Prostate gland (tissue), 2 donors: ENCODE data around the gene NEU2. TPM values are rescaled to one million over a fixed set of nuclear protein-coding genes. Genes with fewer than 3 reads are reported as not detected.

ENCODE experiments used
- DNase-seq: peaks from one replicate; pipeline ENCODE4 v3.0.0-alpha.2; 2019; ENCODE audit warnings: low spot score
- H3K27ac ChIP-seq, 2 donors: fragments of 200-600 bp; sonication (generic); 2 replicates each; pipeline ENCODE4 v1.5.1; 2017 to 2019
- H3K27me3 ChIP-seq: fragments of 200-600 bp; sonication (generic); replicated peaks from 2 replicates; pipeline ENCODE4 v1.5.1; 2019; ENCODE audit not compliant: insufficient read depth
- H3K36me3 ChIP-seq, 2 donors: fragments of 200-600 bp; sonication (generic); 1 replicate in 1 of 2; 2 replicates in 1 of 2; pipeline versions ENCODE4 v1.5.1 to v1.8.1; 2017 to 2019
- H3K4me1 ChIP-seq: fragments of 200-600 bp; sonication (generic); replicated peaks from 2 replicates; pipeline ENCODE4 v1.5.1; 2019
- H3K4me3 ChIP-seq, 2 donors: fragments of 200-600 bp; sonication (generic); 2 replicates each; pipeline ENCODE4 v1.5.1; 2017 to 2019
- H3K9me3 ChIP-seq: fragments of 200-600 bp; sonication (generic); 2 replicates; pipeline ENCODE4 v1.5.1; 2017
- CTCF ChIP-seq, 4 experiments: fragments of 200-600 bp in 2 of 4; fragments of 450-650 bp in 2 of 4; sonication (generic) in 2 of 4; IDR thresholded peaks; 1 replicate in 3 of 4; 2 replicates in 1 of 4; pipeline ENCODE4 v1.5.1; 2016 to 2019; ENCODE audit warnings: antibody characterized with exemption in 4 of 4, mild to moderate bottlenecking in 2 of 4, moderate library complexity in 2 of 4
- POLR2A ChIP-seq: fragments of 450-650 bp; IDR thresholded peaks from one replicate; pipeline ENCODE4 v1.6.1; 2016; ENCODE audit warnings: antibody characterized with exemption, mild to moderate bottlenecking
- POLR2AphosphoS5 ChIP-seq: sonication (generic); formaldehyde crosslinking; IDR thresholded peaks from one replicate; pipeline ENCODE4 v1.6.1; 2017; ENCODE audit warnings: antibody characterized with exemption
- WGBS: methylation state at CpG from one replicate; pipeline ENCODE4 v1.1.5; 2018; 5-methylcytosine and 5-hydroxymethylcytosine counted together
- intact Hi-C: fragments of 100-400 bp; cut with DNase I; formaldehyde crosslinking; loops from one replicate; pipeline ENCODE4 v1.14.2; 2022
- total RNA-seq, 2 donors: library from RNA; depleted of rRNA; stranded (reverse); fragments of >200 nt; gene quantifications; one replicate each; pipeline ENCODE4 v1.1.0, GENCODE V29; 2016

The NEU2 gene
- total RNA-seq, 2 donors from 2014 or later = not detected

- intact Hi-C loops = no loop called here
- Histone ChIP-seq H3K27me3 (no peaks in the 10 kb centered on the region), H3K4me3 (no peak overlapping the region), H3K27ac (no peak overlapping the region), H3K9me3 (no peaks in the 10 kb centered on the region), H3K36me3 (no peaks in the 10 kb centered on the region), H3K4me1 (no peaks in the 10 kb centered on the region)
- TF ChIP-seq CTCF (IDR thresholded peaks at IDR 0.05) = no peak
- 74% methylated on average over 8 of the region's 8 CpGs for WGBS
- no peak for DNase-seq
These were observed 10.7 kb upstream of the NEU2 start for GRCh38 chr2:233021771-233022170.

- no peaks in the 10 kb centered on the region for H3K9me3 ChIP-seq
- H3K27me3 ChIP-seq = no peaks in the 10 kb centered on the region
- H3K4me1 ChIP-seq = no peaks in the 10 kb centered on the region
- intact Hi-C loops = no loop called here
- no peak overlapping the region for H3K27ac ChIP-seq
- DNase-seq = no peak
- 85% methylated on average over 8 of the region's 8 CpGs for WGBS
- TF ChIP-seq POLR2A = no peak
- TF ChIP-seq CTCF (IDR thresholded peaks at IDR 0.05) = no peak
- no peak for TF ChIP-seq POLR2AphosphoS5
- no peaks in the 10 kb centered on the region for H3K36me3 ChIP-seq
- no peak overlapping the region for H3K4me3 ChIP-seq
These were observed 9.9 kb upstream of the NEU2 start for GRCh38 chr2:233022561-233022960.

GRCh38 chr2:233023007-233023760 lies 9.3 kb upstream of the NEU2 start:
- no peak for DNase-seq
- Histone ChIP-seq H3K27ac (no peak overlapping the region), H3K4me1 (no peaks in the 10 kb centered on the region), H3K27me3 (no peaks in the 10 kb centered on the region), H3K9me3 (no peaks in the 10 kb centered on the region), H3K4me3 (no peak overlapping the region), H3K36me3 (no peaks in the 10 kb centered on the region)
- intact Hi-C loops = no loop called here
- TF ChIP-seq CTCF (IDR thresholded peaks at IDR 0.05) (no peak), POLR2A (no peak), POLR2AphosphoS5 (no peak)
- WGBS = 93% methylated on average over 18 of the region's 18 CpGs

GRCh38 chr2:233023761-233024410 lies 8.6 kb upstream of the NEU2 start:
- H3K4me1 ChIP-seq = no peaks in the 10 kb centered on the region
- H3K4me3 ChIP-seq = no peak overlapping the region
- intact Hi-C loops = no loop called here
- no peak for DNase-seq
- H3K27ac ChIP-seq = no peak overlapping the region
- TF ChIP-seq CTCF (IDR thresholded peaks at IDR 0.05) (no peak), POLR2AphosphoS5 (no peak), POLR2A (no peak)
- H3K27me3 ChIP-seq = no peaks in the 10 kb centered on the region
- H3K9me3 ChIP-seq = no peaks in the 10 kb centered on the region
- WGBS = 92% methylated on average over 14 of the region's 14 CpGs
- H3K36me3 ChIP-seq = no peaks in the 10 kb centered on the region

GRCh38 chr2:233025706-233026105 lies 6.8 kb upstream of the NEU2 start:
- intact Hi-C loops = no loop called here
- Histone ChIP-seq H3K4me3 (no peak overlapping the region), H3K27ac (no peak overlapping the region), H3K27me3 (no peaks in the 10 kb centered on the region), H3K36me3 (no peaks in the 10 kb centered on the region), H3K4me1 (no peaks in the 10 kb centered on the region), H3K9me3 (no peaks in the 10 kb centered on the region)
- no peak for DNase-seq
- WGBS = 80% methylated on average over 7 of the region's 7 CpGs
- no peak for TF ChIP-seq CTCF (IDR thresholded peaks at IDR 0.05)
- no peak for TF ChIP-seq POLR2A
- TF ChIP-seq POLR2AphosphoS5 = no peak
